Caco-2 (cell line): Measurements from ENCODE around the gene COPZ1. TPM values are rescaled to one million over a fixed set of nuclear protein-coding genes. Genes with fewer than 3 reads are reported as not detected.

Experiments used
- BruUV-seq: library from RNA; stranded (reverse); fragments of 400-500 nt; replicated peaks from 2 replicates; lab custom pipeline; 2021; lab: Mats Ljungman, UMichigan
- CTCF ChIA-PET: fragments of 300-600 bp; sonication (Branson Sonifier 250); formaldehyde crosslinking; loops from one replicate; lab custom pipeline; 2022; ENCODE audit warnings: antibody characterized with exemption; lab: Charles Lee
- POLR2A ChIA-PET: fragments of 300-600 bp; sonication (Branson Sonifier 250); formaldehyde crosslinking; loops from one replicate; lab custom pipeline; 2022; ENCODE audit warnings: antibody characterized with exemption; lab: Charles Lee
- DNase-seq, 2 experiments: peaks; one replicate each; pipeline versions ENCODE4 v3.0.0 to v3.0.0-alpha.2; 2020 to 2022
- H3K27me3 ChIP-seq: replicated peaks from 2 replicates; pipeline ENCODE4 v1.6.0; 2011; ENCODE audit warnings: low read length; ENCODE audit not compliant: control insufficient read depth, insufficient read depth
- H3K36me3 ChIP-seq: 2 replicates; pipeline ENCODE4 v1.5.1; 2011; ENCODE audit warnings: low read length; ENCODE audit not compliant: control insufficient read depth, insufficient read depth
- H3K4me1 ChIP-seq: fragments of 250-450 bp; sonication (Bioruptor Pico); 2 replicates; pipeline ENCODE4 v1.5.1; 2020; ENCODE audit warnings: mild to moderate bottlenecking
- H3K4me3 ChIP-seq: 2 replicates; pipeline ENCODE4 v1.5.1; 2011; ENCODE audit warnings: low read depth, mild to moderate bottlenecking, control low read depth, low read length
- H3K9me3 ChIP-seq: fragments of 250-450 bp; sonication (Bioruptor Pico); 2 replicates; pipeline ENCODE4 v1.5.1; 2020; ENCODE audit warnings: mild to moderate bottlenecking, moderate library complexity
- H3K27ac Mint-ChIP-seq: one replicate; pipeline ENCODE4 v1.8.0; 2022; ENCODE audit warnings: mixed read lengths; ENCODE audit not compliant: unreplicated experiment
- H3K27me3 Mint-ChIP-seq: one replicate; pipeline ENCODE4 v1.8.0; 2022; ENCODE audit warnings: mixed read lengths; ENCODE audit not compliant: insufficient read depth, unreplicated experiment
- H3K36me3 Mint-ChIP-seq: one replicate; pipeline ENCODE4 v1.8.0; 2022; ENCODE audit warnings: mild to moderate bottlenecking, mixed read lengths; ENCODE audit not compliant: insufficient read depth, unreplicated experiment
- H3K4me1 Mint-ChIP-seq: one replicate; pipeline ENCODE4 v1.8.0; 2022; ENCODE audit warnings: low read depth, mixed read lengths; ENCODE audit not compliant: unreplicated experiment
- H3K4me3 Mint-ChIP-seq: one replicate; pipeline ENCODE4 v1.8.0; 2022; ENCODE audit warnings: mild to moderate bottlenecking, moderate library complexity, mixed read lengths; ENCODE audit not compliant: unreplicated experiment
- H3K9me3 Mint-ChIP-seq: one replicate; pipeline ENCODE4 v1.8.0; 2022; ENCODE audit warnings: mixed read lengths; ENCODE audit not compliant: unreplicated experiment
- CTCF ChIP-seq, 2 experiments: fragments of 200-600 bp in 1 of 2; IDR thresholded peaks; 1 replicate in 1 of 2; 2 replicates in 1 of 2; pipeline versions ENCODE4 v1.5.1 to v1.8.0; 2011 to 2022; ENCODE audit warnings: antibody characterized with exemption in 1 of 2, control low read depth in 1 of 2, inconsistent platforms in 1 of 2, low read depth in 1 of 2, low read length in 1 of 2, mild to moderate bottlenecking in 1 of 2, moderate library complexity in 1 of 2; ENCODE audit not compliant: insufficient read depth in 1 of 2, severe bottlenecking in 1 of 2, unreplicated experiment in 1 of 2
- intact Hi-C: fragments of 100-400 bp; cut with micrococcal nuclease; formaldehyde crosslinking; loops from one replicate; pipeline ENCODE4 v1.10.0; 2022; ENCODE audit not compliant: unreplicated experiment
- total RNA-seq: library from RNA; stranded (reverse); gene quantifications from 2 replicates; pipeline ENCODE4 v1.2.3, GENCODE V29; 2022

The COPZ1 gene
- total RNA-seq, 1 experiment from 2014 or later, result 129 TPM

GRCh38 chr12:54393743-54394142, 68.8 kb downstream of the COPZ1 start:
- CTCF ChIA-PET, result interaction anchor here (1.4 kb wide), 1 partner anchor 14 kb away, joined by 9 read pairs; no protein-coding TSS in a partner anchor
- no peaks in the 10 kb centered on the region for H3K9me3 Mint-ChIP-seq
- peaks cover 7% of the 10 kb centered on the region for H3K4me1 Mint-ChIP-seq
- H3K36me3 ChIP-seq, result no peaks in the 10 kb centered on the region; the same call in 1 of the 2 replicates
- no peak for TF ChIP-seq CTCF (IDR thresholded peaks at IDR 0.05; ENCODE audit: insufficient read depth in 1 of 2, low read depth in 1 of 2, low read length in 1 of 2, severe bottlenecking in 1 of 2, unreplicated experiment in 1 of 2)
- POLR2A ChIA-PET, result no interaction called here
- H3K27ac Mint-ChIP-seq, result no peak overlapping the region
- BruUV-seq, result no TSS peak
- no peak overlapping the region for H3K4me3 ChIP-seq
- no peak overlapping the region for H3K4me3 Mint-ChIP-seq
- DNase-seq, result no peak
- H3K27me3 ChIP-seq, result no peaks in the 10 kb centered on the region
- H3K36me3 Mint-ChIP-seq, result peaks cover 18% of the 10 kb centered on the region
- peaks cover 16% of the 10 kb centered on the region for H3K4me1 ChIP-seq
- no peaks in the 10 kb centered on the region for H3K27me3 Mint-ChIP-seq
- no peaks in the 10 kb centered on the region for H3K9me3 ChIP-seq
- intact Hi-C loops, result no loop called here

- peaks cover 10% of the 10 kb centered on the region for H3K4me1 ChIP-seq
- peaks cover 11% of the 10 kb centered on the region for H3K4me1 Mint-ChIP-seq
- DNase-seq, result peak in 1 of 2 experiments; percentile 66
These were observed 69.4 kb downstream of the COPZ1 start for GRCh38 chr12:54394281-54394719.

GRCh38 chr12:54394986-54395385, 70.1 kb downstream of the COPZ1 start:
- Histone ChIP-seq H3K9me3 (no peaks in the 10 kb centered on the region), H3K27me3 (no peaks in the 10 kb centered on the region), H3K36me3 (no peaks in the 10 kb centered on the region; the same call in 1 of the 2 replicates), H3K4me1 (peaks cover 3% of the 10 kb centered on the region; the same call in 1 of the 2 replicates), H3K4me3 (no peak overlapping the region)
- BruUV-seq, result no TSS peak
- Mint-ChIP-seq H3K9me3 (no peaks in the 10 kb centered on the region), H3K27ac (no peak overlapping the region), H3K4me3 (no peak overlapping the region), H3K36me3 (peaks cover 23% of the 10 kb centered on the region), H3K27me3 (no peaks in the 10 kb centered on the region), H3K4me1 (peaks cover 8% of the 10 kb centered on the region)
- POLR2A ChIA-PET, result no interaction called here
- intact Hi-C loops, result no loop called here
- no peak for DNase-seq
- no peak for TF ChIP-seq CTCF (IDR thresholded peaks at IDR 0.05; ENCODE audit: insufficient read depth in 1 of 2, low read depth in 1 of 2, low read length in 1 of 2, severe bottlenecking in 1 of 2, unreplicated experiment in 1 of 2)
- CTCF ChIA-PET, result no interaction called here

More at GRCh38 chr12:54394281-54394719, 69.4 kb downstream of the COPZ1 start:
- ChIA-PET POLR2A (no interaction called here), CTCF (interaction anchor here (1.4 kb wide), 1 partner anchor 15 kb away, joined by 9 read pairs; no protein-coding TSS in a partner anchor)
- H3K36me3 Mint-ChIP-seq, result peaks cover 22% of the 10 kb centered on the region
- H3K27me3 ChIP-seq, result no peaks in the 10 kb centered on the region
- no peaks in the 10 kb centered on the region for H3K27me3 Mint-ChIP-seq
- H3K36me3 ChIP-seq, result no peaks in the 10 kb centered on the region; the same call in 1 of the 2 replicates
- TF ChIP-seq CTCF (IDR thresholded peaks at IDR 0.05; ENCODE audit: insufficient read depth in 1 of 2, low read depth in 1 of 2, low read length in 1 of 2, severe bottlenecking in 1 of 2, unreplicated experiment in 1 of 2), result peak; percentile 60 to 69
- no TSS peak for BruUV-seq
- H3K4me3 ChIP-seq, result no peak overlapping the region
- no peak overlapping the region for H3K4me3 Mint-ChIP-seq
- no peak overlapping the region for H3K27ac Mint-ChIP-seq
- H3K9me3 ChIP-seq, result no peaks in the 10 kb centered on the region
- intact Hi-C loops, result no loop called here
- no peaks in the 10 kb centered on the region for H3K9me3 Mint-ChIP-seq
